Activated CD4-positive, alpha-beta T cell treated with anti-CD3 and anti-CD28 coated beads, Interleukin-10, Interleukin-2, amounts not matched to agents 100 ng/mL and 50 ng/mL, durations not matched to agents 16 hours and 8 hours (primary cell): Measurements from ENCODE around the gene PEX5.

ENCODE experiments used
- DNase-seq: peaks from one replicate; pipeline ENCODE4 v3.0.0-alpha.2; 2020

The PEX5 gene

DNA sequence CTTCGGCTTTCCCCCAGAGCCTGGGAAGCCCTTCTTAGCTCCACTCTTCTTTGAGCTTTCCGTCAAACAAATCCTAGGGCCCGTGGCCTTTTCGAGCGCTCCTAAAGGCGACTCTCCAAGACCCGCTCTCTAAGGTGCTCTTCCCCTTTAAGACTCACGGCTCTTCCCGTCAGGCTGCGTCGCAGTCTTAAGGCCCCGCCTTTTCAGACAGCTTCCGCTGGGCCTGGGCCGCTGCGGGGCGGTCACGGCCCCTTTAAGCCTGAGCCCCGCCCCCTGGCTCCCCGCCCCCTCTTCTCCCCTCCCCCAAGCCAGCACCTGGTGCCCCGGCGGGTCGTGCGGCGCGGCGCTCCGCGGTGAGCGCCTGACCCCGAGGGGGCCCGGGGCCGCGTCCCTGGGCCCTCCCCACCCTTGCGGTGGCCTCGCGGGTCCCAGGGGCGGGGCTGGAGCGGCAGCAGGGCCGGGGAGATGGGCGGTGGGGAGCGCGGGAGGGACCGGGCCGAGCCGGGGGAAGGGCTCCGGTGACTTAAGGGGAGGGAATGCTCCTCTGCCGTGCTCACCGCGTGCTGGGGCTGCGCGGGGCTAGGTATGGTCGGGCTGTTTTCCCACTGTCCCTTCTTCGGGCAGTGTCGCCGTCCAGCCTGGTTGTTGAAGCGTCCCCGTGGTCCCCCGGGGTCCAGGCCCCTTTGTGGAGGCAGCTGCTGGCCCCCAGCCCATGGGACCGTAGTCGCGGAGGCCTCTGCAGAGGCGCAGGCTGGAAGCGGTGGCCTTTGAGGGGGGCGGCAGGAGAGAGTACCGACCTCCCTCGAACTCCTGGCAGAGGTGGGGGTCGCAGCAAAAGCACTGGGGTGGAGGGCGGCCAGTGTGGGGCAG lies at the start of gene PEX5:
TSS of gene PEX5 (plus strand) at position 289 of the 870 bp plus-strand sequence. CDS start 692 bp downstream, outside the sequence.
- peak; percentile 93 for DNase-seq

GRCh38 chr12:7141351-7142005 lies 48.0 kb upstream of the PEX5 start:
- no peak for DNase-seq

GRCh38 chr12:7142056-7142644 lies 47.3 kb upstream of the PEX5 start:
- DNase-seq: peak; percentile 63

DNA sequence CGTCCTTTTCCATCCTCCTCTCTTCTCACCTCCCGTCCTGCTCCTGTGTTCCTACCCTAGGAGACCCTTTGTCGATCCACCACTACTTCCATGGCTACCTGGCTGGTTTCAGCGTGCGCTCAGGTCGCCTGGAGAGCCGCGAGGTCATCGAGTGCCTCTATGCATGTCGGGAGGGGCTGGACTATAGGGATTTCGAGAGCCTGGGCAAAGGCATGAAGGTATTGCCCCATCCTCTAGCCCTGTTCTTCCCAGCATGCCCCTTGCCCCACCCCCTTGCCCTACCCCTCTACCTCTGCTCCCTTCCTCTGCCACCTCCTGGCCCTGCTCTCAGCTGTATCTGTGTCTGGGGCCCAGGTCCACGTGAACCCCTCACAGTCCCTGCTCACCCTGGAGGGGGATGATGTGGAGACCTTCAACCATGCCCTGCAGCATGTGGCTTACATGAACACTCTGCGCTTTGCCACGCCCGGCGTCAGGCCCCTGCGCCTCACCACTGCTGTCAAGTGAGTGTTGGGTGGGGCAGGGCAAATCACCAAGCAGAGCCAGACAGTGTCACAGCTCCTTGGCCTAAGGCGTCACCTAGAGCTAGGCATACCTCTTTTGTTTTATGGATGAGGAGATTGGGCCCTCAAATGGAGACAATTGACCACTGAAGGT lies 46.5 kb upstream of the PEX5 start:
- no peak for DNase-seq

DNA sequence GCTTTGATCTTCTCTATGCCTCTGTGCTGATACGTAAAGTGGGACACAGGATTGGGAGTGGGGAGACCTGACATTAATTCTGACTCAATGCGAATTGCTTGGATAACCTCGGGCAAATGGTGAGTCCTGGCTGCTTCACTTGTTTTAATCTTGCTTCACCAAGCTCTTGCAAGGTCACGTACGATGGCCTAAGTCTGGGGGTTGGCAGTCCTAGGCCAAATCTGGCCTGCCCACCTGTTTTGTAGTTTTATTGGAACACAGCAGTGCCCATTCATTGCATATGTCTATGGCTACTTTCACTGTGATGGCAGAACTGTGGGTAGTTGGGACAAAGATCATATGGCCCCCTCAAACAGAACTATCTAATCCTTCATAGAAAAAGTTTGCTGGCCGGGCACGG lies 45.9 kb upstream of the PEX5 start:
- no peak for DNase-seq

GRCh38 chr12:7144414-7145120 lies 44.9 kb upstream of the PEX5 start:
- DNase-seq: peak; percentile 35

DNA sequence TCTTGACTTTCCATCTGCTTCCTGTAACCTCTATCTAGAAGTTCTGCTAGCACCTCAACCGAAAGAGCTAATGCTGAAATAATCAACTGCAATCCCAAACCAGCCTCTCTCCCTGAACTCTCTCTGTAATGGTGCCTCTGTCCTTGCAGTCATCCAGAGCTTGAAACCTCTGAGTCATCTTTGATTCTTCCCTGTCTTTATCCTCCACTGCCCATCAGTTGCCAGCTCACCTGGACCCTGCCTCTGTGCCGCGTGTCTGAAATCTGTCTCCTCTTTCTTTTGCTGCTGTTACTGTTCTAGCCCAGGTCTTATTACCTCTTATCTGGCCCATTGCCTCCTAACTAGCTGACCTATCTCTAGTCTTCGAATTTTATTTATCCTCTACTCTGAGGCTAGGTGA lies 43.8 kb upstream of the PEX5 start:
- no peak for DNase-seq

- DNase-seq: no peak
Observed at GRCh38 chr12:7146228-7146627, 43.3 kb upstream of the PEX5 start.

GRCh38 chr12:7146906-7147305 lies 42.6 kb upstream of the PEX5 start:
- DNase-seq: no peak

DNA sequence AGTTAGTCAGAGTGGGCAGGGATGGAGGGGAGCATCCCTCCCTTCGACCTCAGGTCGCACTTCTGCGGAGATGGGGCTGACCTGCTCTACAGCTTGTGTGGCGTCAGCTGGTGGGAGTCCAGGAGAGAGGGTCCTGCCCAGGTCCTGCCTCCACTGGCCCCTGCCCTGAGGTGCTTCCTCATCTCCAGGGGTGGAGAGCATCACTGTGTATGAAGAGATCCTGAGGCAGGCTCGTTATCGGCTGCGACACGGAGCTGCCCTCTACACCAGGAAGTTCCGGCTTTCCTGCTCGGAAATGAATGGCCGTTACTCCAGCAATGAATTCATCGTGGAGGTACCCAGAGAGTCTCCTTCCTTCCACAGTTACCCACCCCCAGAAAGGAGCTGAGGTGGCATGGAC lies 39.1 kb upstream of the PEX5 start:
- DNase-seq: no peak

- DNase-seq: no peak
Observed at GRCh38 chr12:7150841-7151240, 38.6 kb upstream of the PEX5 start.

DNA sequence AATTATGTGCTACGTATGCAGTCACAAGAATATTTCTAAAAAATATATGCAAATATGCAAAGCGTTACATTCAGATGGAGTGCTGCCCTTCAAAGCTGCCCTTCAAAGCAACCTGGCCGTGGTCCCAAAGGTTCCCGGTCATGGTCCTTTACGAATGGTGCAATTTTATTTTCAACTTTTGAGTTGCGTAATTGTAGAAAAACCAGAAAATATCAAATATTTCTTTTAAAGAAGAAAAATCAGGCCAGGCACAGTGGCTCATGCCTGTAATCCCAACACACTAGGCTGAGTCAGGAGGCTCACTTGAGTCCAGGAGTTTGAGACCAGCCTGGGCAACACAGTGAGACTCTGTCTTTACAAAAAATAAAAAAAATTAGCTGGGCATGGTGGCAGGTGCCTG lies 38.0 kb upstream of the PEX5 start:
- DNase-seq: no peak

GRCh38 chr12:7152818-7153217 lies 36.7 kb upstream of the PEX5 start:
- no peak for DNase-seq

DNA sequence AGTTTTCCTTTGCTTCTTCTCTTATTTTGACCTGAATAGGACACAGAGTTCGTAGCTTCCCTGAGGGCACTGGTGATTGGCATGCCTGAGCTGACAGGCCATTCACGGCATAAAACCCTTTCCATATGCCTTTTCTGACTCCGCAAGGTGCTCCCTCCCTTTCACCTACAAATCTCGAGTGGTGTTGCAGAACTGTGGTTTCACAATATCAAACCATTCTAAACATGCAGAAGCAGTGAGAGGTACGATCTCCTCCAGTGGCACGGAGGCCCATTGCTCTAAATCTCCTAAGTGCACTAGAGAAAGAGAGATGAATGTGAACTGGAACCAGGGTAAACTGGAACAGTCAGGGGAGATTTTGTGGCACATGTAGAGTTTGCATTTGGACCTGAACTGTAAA lies 35.4 kb upstream of the PEX5 start:
- no peak for DNase-seq

- no peak for DNase-seq
Observed at GRCh38 chr12:7154901-7155470, 34.5 kb upstream of the PEX5 start.

DNA sequence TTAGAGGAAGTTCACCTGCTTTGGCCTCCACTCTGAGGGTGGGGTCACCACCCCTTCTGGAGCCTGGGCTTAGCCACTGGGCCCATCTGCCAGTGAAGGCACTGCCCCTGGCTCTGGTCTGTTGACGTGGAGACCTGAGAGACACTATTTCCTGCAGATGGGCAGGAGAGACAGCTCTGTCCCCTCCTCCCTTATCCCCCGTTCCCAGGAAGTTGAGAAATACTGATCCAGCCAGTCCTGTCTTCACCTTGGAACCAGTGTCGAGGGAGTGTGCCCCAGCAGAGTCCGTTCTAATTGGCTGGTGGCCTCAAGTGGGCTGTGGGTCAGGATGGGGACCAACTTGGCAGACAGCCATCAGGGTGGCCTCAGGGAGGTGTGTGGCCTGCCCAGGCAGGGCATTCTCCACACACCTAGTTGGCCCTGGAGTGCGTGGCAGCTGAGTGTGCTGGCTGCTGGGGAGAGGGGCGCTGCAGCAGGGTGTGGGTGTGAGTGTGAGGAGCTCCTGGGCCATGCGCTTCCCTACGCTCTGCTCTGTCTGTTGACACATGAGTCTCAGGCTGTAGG lies 33.9 kb upstream of the PEX5 start:
- no peak for DNase-seq

DNA sequence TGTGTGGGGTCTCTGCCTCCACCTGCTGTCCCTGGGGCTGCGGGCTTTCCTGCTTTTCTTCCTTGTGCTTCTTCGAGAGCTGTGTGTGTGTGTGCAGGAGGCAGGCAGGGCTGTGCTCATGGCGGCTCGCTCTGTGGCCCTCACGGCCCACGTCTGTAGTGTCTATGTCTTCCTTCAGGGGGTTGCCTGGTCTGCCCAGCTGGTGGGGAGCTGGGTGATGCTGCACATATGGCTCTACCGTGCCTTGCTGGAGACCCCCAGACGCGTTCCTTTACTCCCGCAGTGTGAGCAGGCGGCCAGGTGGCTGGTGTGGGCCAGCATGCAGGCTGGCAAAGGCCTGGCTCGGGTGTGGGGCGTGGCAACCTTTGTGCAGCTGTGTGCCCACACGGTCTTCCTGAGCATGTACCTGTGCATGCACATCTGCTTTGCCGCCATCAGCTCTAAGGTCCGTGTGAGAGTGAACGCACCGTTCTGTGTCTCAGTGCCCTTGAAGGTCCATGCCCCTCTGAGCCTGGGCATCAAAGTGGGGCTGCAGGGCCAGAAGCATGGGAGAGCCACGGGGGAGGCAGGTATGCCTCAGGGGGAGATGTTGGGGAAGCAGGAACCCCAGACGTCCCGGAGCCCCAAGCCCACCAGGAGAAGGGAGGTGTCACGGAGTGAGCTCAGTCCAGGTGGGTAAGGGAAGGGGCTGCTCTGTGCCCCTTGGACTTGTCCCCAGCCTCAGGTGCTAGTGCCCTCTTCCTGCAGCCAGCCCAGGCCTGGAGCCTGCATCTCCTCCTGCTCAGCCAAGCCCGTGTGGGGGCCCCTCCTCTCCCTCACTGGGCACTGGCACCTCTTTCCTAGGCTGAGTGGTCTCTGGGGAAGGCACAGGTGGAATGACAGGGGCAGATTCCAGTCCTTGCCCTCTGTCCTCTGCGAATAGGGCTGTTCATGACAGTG lies 33.0 kb upstream of the PEX5 start:
- no peak for DNase-seq

DNA sequence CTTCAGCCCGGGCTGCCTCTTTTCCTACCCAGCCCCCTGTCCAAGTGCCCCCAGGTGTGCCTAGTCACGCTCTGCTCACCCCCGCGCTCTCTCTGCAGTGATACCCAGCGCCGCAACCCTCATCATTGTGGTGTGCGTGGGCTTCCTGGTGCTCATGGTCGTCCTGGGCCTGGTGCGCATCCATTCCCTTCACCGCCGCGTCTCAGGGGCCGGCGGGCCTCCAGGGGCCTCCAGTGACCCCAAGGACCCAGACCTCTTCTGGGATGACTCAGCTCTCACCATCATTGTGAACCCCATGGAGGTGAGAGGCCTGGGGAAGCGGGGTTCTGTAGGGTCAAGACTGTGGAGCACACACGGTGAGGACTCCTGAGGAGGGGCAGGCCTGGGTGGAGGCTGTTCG lies 32.1 kb upstream of the PEX5 start:
- no peak for DNase-seq

DNA sequence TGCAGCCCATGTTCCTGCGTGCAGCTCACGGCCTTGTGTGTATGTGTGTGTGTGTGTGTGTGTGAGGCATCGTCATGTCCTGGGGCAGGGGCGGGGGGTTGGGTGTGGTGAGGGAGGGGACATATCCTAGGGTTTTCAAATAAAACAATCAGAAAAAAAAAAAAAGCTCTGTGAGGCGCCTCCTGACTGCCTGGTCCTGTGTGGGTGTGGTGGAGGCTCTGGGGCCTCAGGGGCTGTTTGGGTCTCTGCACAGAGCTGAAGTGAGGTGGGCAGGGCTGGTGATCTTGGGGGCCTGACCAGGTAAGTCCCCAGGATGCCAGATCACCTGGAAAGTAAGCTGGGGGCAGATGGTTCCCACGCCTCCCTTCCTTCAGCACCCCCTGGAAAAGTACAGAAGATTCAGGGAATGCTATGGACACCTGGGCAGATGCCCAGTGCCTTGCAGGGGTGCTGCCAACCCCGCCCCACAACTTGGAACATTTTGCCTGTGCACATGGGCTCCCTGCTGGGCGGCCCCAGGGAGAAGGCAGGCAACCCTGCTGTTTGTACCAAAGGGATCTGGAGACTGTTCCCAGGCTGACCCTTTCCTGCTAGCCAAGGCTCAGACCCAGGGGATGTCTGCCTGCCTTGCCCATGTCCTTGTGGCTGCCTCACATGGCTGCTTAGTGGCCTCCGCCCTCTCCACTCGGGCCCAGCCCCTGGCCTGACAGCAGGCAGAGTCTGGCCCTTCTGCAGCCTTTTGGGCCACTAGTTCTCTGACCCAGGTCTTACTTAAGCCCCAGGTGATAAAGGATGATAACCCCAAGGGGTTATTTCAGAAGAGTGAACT lies 30.5 kb upstream of the PEX5 start:
- DNase-seq: no peak

- DNase-seq: no peak
Observed at GRCh38 chr12:7160183-7160582, 29.3 kb upstream of the PEX5 start.
